ENCODE data around the gene APP. TPM values are rescaled to one million over a fixed set of nuclear protein-coding genes. Genes with fewer than 3 reads are reported as not detected.

APP gene
- total RNA-seq, 1 experiment from 2014 or later = 266 TPM

GRCh38 chr21:25944672-25945213 lies 225.8 kb downstream of the APP start:
- H3K4me3 ChIP-seq (ENCODE audit: low read length) = no peak overlapping the region
- peaks cover 15% of the 10 kb centered on the region for H3K36me3 ChIP-seq (ENCODE audit: low read depth, low read length)
- no peaks in the 10 kb centered on the region for H3F3A ChIP-seq (ENCODE audit: low read length, unreplicated experiment)
- no TSS peak for BruUV-seq (replicated peaks)
- DNase-seq (no peak), ATAC-seq (no peak)
- TF ChIP-seq EZH2phosphoT487 (IDR thresholded peaks at IDR 0.05; ENCODE audit: borderline replicate concordance, low read length) (no peak), EZH2 (IDR thresholded peaks at IDR 0.05; ENCODE audit: low read length, unreplicated experiment) (no peak), CTCF (conservative IDR thresholded peaks at IDR 0.05; ENCODE audit: low read depth, low read length) (no peak)
- no peak overlapping the region for H3K9ac ChIP-seq (ENCODE audit: low read length)
- ChIA-PET CTCF (no interaction called here), POLR2A (ENCODE audit: unreplicated experiment) (interaction anchor here (0.6 kb wide), 1 partner anchor 200 kb away, joined by 4 read pairs; no protein-coding TSS in a partner anchor)
- H3K27me3 ChIP-seq (ENCODE audit: low read length) = no peaks in the 10 kb centered on the region
- H3K79me2 ChIP-seq (ENCODE audit: low read length) = no peaks in the 10 kb centered on the region
- no peak overlapping the region for H2AFZ ChIP-seq (ENCODE audit: low read length)
- H3K27ac ChIP-seq (ENCODE audit: low read length) = no peak overlapping the region
- H3K4me1 ChIP-seq (ENCODE audit: insufficient read depth, low read length) = no peaks in the 10 kb centered on the region
- no peak overlapping the region for H3K4me2 ChIP-seq (ENCODE audit: low read length)
- no peaks in the 10 kb centered on the region for H3K9me3 ChIP-seq (ENCODE audit: low read length)
- intact Hi-C loops (cut with micrococcal nuclease) = no loop called here
- H3K9me2 ChIP-seq (replicated peaks; ENCODE audit: low read length) = no peaks in the 10 kb centered on the region
- H4K20me1 ChIP-seq (ENCODE audit: low read length) = 0 out of 2 replicates have a peak, but pooled peaks cover 4% of the 10 kb centered on the region

GRCh38 chr21:25944082-25944481 lies 226.5 kb downstream of the APP start:
- Histone ChIP-seq H3K27ac (ENCODE audit: low read length) (no peak overlapping the region), H3K36me3 (ENCODE audit: low read depth, low read length) (peaks cover 15% of the 10 kb centered on the region), H3F3A (ENCODE audit: low read length, unreplicated experiment) (no peaks in the 10 kb centered on the region), H2AFZ (ENCODE audit: low read length) (no peak overlapping the region), H3K4me3 (ENCODE audit: low read length) (no peak overlapping the region), H3K9me3 (ENCODE audit: low read length) (no peaks in the 10 kb centered on the region), H3K4me2 (ENCODE audit: low read length) (no peak overlapping the region), H3K27me3 (ENCODE audit: low read length) (no peaks in the 10 kb centered on the region), H3K9ac (ENCODE audit: low read length) (no peak overlapping the region), H3K4me1 (ENCODE audit: insufficient read depth, low read length) (0 out of 2 replicates have a peak, but pooled peaks cover under 1% of the 10 kb centered on the region), H3K79me2 (ENCODE audit: low read length) (no peaks in the 10 kb centered on the region), H4K20me1 (ENCODE audit: low read length) (0 out of 2 replicates have a peak, but pooled peaks cover 4% of the 10 kb centered on the region), H3K9me2 (replicated peaks; ENCODE audit: low read length) (no peaks in the 10 kb centered on the region)
- ChIA-PET CTCF (no interaction called here), POLR2A (ENCODE audit: unreplicated experiment) (interaction anchor here (0.6 kb wide), 1 partner anchor 201 kb away, joined by 4 read pairs; no protein-coding TSS in a partner anchor)
- no peak for DNase-seq
- no peak for TF ChIP-seq EZH2phosphoT487 (IDR thresholded peaks at IDR 0.05; ENCODE audit: borderline replicate concordance, low read length)
- no peak for TF ChIP-seq CTCF (conservative IDR thresholded peaks at IDR 0.05; ENCODE audit: low read depth, low read length)
- TF ChIP-seq EZH2 (IDR thresholded peaks at IDR 0.05; ENCODE audit: low read length, unreplicated experiment) = no peak
- ATAC-seq = no peak
- BruUV-seq (replicated peaks) = no TSS peak
- intact Hi-C loops (cut with micrococcal nuclease) = no loop called here

DNA sequence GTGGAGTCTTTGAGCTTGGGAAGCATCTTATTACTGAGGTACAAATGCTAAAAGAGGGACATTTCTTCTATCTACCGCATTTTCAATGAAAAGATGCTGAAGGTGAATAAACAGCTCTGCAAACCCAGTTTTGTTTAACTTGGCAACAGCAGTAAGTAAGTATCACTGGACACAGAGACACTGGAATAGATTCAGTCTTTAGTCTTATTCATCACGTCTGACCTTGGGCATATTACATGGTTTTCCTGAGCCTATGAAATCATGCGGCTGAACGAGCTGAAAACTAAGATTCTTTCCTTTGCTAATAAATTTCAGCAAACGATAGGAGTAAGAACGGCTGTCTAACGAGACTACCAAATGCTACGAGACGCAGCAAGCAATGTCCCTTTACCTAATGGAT lies 228.4 kb downstream of the APP start:
- no peaks in the 10 kb centered on the region for H3K79me2 ChIP-seq (ENCODE audit: low read length)
- no peak overlapping the region for H3K27ac ChIP-seq (ENCODE audit: low read length)
- H3K4me2 ChIP-seq (ENCODE audit: low read length) = no peak overlapping the region
- ATAC-seq (no peak), DNase-seq (no peak)
- no TSS peak for BruUV-seq (replicated peaks)
- no peaks in the 10 kb centered on the region for H3K9me3 ChIP-seq (ENCODE audit: low read length)
- H3K9me2 ChIP-seq (replicated peaks; ENCODE audit: low read length) = no peaks in the 10 kb centered on the region
- TF ChIP-seq CTCF (conservative IDR thresholded peaks at IDR 0.05; ENCODE audit: low read depth, low read length) (no peak), EZH2phosphoT487 (IDR thresholded peaks at IDR 0.05; ENCODE audit: borderline replicate concordance, low read length) (no peak), EZH2 (IDR thresholded peaks at IDR 0.05; ENCODE audit: low read length, unreplicated experiment) (no peak)
- H4K20me1 ChIP-seq (ENCODE audit: low read length) = 0 out of 2 replicates have a peak, but pooled peaks cover 4% of the 10 kb centered on the region
- H2AFZ ChIP-seq (ENCODE audit: low read length) = no peak overlapping the region
- peaks cover 20% of the 10 kb centered on the region for H3K4me1 ChIP-seq (ENCODE audit: insufficient read depth, low read length)
- no peaks in the 10 kb centered on the region for H3F3A ChIP-seq (ENCODE audit: low read length, unreplicated experiment)
- no peaks in the 10 kb centered on the region for H3K27me3 ChIP-seq (ENCODE audit: low read length)
- ChIA-PET CTCF (no interaction called here), POLR2A (ENCODE audit: unreplicated experiment) (interaction anchor here (0.6 kb wide), 1 partner anchor 103 kb away, joined by 3 read pairs; no protein-coding TSS in a partner anchor)
- H3K9ac ChIP-seq (ENCODE audit: low read length) = no peak overlapping the region
- peaks cover 11% of the 10 kb centered on the region for H3K36me3 ChIP-seq (ENCODE audit: low read depth, low read length)
- intact Hi-C loops (cut with micrococcal nuclease) = no loop called here
- H3K4me3 ChIP-seq (ENCODE audit: low read length) = no peak overlapping the region

All from PC-3 (cell line).